GM19467 (cell line): ENCODE measurements around the gene MUS81.
"Not testable (repeated sequence)": the region's sequence is repeated elsewhere in the genome, so short reads cannot be mapped to it uniquely, and the experiment has no call there.

Experiments used
- ATAC-seq: cut with Tn5 transposase; IDR thresholded peaks from one replicate; pipeline ENCODE4 v1.9.1; 2021; ENCODE audit warnings: mild to moderate bottlenecking, moderate library complexity; ENCODE audit not compliant: unreplicated experiment

MUS81 gene

DNA sequence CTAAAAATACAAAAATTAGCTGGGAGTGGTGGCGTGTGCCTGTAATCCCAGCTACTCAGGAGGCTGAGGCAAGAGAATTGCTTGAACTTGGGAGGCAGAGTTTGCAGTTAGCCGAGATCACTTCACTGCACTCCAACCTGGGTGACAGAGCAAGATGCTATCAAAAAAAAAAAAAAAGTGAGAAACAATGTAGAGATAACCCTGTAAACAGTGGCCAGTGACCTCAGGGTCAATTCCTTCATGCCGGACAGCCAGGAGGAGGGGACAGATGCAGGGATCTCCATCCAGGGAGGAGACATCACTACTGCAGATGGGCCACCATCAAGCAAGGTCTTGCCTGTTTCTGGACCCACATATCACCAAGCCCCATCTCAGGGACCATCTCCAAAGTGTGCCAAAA, 12.5 kb upstream of the MUS81 start:
- ATAC-seq = no peak

GRCh38 chr11:65848693-65849092, 11.5 kb upstream of the MUS81 start:
- ATAC-seq = not testable (repeated sequence)

DNA sequence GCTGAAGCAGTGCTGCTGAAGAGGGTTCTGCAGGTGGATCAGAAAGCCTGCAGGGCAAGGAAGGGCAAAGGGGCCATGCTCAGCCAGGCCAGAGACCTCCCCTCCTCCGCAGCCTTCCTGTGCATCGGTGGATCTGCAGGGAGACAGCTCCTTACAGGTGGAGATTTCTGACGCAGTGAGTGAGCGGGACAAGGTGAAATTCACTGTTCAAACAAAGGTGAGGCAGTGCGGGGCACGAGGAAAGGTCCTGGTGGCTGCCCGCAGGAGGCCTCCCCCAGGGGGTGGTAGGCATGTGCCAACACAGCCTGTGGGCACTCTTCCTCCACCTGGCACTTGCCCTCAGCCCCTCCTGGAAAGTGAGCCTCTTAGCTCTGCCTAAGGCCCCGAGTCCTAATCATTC, 10.9 kb upstream of the MUS81 start:
- no peak for ATAC-seq

- ATAC-seq = no peak
Observed at GRCh38 chr11:65849771-65850216, 10.4 kb upstream of the MUS81 start.

- ATAC-seq = no peak
Observed at GRCh38 chr11:65850217-65851082, 9.8 kb upstream of the MUS81 start.

GRCh38 chr11:65851083-65851579, 9.1 kb upstream of the MUS81 start:
- no peak for ATAC-seq

GRCh38 chr11:65851811-65852507, 8.3 kb upstream of the MUS81 start:
- ATAC-seq = no peak

- no peak for ATAC-seq
Observed at GRCh38 chr11:65852508-65853245, 7.6 kb upstream of the MUS81 start.

DNA sequence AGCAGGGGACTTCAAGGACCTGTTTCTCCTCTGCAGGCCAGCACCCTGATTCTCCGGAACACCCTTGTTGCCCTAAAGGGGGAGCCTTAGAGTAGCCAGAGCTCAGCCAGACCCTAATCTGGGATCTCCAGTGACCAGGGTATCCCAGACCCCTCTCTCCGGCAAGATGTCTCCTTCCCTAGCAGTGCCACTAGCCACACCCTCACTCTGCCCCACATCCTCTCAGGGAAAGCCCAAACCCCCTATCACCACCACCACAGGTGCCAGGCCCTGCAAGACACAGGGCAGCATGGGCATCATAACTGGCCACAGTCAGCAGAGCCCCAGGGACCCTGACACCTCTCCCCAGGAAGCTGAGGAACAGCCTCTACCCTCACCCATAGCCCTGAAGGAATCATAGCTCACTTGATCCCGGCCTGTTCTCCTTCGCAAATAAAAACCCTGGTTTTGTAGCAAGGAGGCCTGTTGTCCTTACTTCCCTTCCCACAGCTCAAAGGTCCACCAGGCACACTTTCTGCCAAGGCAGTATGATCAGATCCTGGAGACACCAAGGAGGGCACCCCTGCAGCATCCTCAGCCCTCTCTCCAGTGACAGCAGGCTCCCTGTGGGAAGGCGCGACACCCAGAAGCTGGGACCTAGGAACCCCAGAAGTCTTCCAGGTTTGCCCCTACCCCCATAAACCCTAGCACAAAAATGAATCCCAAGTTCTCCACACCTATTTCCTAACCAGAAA, 6.8 kb upstream of the MUS81 start:
- no peak for ATAC-seq

DNA sequence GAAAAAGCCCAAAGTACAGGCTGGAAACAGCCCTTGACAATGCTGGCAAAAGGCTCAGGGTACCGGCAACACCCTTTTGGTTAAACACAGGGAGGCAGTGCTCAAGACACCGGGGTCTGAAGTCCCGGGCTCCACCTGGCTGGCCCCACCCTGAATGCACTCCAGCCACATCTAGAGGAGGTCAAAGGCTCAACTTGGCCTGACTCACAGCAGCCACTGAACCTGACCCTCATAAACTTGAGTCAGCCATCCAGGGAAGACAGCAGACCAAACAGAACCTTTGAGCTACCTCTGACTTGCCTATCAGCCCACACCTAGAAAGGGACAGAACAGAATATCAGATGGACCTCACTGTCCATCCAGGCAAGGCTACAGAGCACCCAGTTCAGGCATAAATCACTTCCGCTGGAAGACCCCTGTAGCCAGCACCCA, 6.1 kb upstream of the MUS81 start:
- no peak for ATAC-seq

GRCh38 chr11:65854852-65855837, 5.1 kb upstream of the MUS81 start:
- no peak for ATAC-seq

GRCh38 chr11:65855927-65856363, 4.3 kb upstream of the MUS81 start:
- no peak for ATAC-seq

- no peak for ATAC-seq
Observed at GRCh38 chr11:65856689-65857499, 3.3 kb upstream of the MUS81 start.

DNA sequence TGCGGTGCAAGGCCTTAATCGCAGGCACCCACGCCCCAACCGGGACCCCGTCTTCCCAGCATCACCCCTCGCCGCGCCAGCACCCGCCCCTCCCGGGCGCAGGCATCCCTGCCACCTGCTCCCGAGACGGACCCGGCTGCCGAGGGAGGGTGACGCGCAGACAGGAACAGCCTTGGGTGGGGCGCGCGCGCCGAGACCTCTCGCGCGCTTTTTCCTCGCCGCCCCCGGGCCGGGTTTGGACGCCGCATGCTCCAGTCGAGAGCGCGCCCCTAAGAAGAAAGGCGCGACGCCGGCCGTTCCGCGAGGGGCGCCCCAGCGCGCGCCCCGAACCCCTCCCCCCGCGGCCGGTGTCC, 2.8 kb upstream of the MUS81 start:
- ATAC-seq = peak; percentile 3

DNA sequence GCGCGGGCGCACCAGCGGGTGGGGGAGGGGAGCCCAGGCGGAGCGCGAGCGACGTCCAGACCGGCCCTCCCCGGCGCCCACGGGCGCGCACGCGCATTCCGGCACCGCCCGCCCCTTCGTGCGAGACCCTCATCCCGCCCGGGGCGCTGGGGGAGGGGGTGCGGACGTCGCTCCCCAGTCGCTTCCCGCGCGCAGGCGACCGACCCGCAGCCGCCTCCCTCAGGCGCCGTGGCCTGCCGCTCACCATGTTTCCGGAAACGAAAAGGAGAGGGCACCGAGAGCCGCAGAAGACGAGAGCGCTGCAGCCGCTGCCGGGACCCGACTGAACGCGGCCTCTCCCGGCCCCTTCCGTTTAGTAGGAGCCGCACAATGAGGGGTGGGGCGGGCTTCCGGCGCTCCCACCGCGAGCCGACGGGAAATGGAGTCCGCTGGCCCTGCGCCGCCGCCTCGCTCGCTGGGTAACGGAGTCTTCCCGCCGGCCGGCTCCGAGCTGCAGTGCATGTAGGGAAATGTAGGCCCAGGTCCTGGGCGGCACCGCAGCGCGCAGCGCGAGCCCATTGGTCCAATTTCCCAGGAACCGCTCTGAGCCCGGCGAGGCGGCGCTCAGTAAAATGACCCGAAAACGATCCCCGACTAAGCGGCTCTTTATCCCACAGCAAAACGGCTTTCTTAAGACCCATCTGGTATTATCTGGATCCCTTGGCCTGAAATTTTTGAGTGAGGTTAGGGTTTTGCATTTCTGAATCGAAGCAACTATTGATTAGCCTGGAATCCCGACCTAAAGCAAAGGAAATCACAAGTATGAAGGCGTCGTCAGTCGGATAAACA, 2.2 kb upstream of the MUS81 start, which contains the start of gene CFL1:
TSS of gene CFL1 (minus strand) at position 328 of the 828 bp plus-strand sequence. CDS start at position 247, 81 bp downstream.
- ATAC-seq = peak; percentile 44

GRCh38 chr11:65858681-65859087, 1.5 kb upstream of the MUS81 start:
- ATAC-seq = no peak

DNA sequence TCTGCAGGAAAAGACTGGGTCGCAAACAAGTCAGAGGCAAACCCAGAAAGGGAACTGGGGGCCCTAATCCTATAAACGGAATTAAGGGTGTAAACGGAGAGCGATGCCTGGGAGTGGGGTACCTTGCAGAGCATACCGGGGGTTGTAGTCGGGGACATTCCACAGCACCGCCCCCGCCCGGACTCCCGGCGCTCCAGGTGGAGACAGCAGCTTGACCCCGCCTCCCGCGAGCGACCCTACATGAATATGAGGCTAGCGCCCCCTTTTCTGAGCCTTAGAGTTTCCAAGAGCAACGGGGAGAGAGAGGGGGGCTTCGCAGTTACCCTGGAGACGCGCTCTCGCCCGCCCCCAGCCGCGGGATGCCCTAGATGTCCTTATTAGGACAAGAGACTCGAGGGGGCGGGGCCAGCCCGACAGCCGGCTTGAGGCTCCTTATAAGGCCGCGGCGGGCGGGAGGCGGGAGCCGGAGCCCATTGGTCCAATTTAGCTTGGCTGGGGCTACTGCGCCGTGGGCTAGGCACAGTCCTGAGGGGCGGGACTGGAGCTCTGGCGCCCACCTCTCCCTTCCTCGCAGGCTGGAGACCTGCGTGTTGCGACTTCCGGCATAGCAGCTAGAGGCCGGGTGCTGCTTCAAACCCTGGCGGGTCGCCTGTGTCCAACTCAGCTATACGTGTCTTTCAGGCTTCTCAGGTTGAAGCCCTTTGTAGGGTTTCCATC, 980 bp upstream of the MUS81 start:
- peak; percentile 40 for ATAC-seq
